ENCODE results near the gene MTMR4.

DNA sequence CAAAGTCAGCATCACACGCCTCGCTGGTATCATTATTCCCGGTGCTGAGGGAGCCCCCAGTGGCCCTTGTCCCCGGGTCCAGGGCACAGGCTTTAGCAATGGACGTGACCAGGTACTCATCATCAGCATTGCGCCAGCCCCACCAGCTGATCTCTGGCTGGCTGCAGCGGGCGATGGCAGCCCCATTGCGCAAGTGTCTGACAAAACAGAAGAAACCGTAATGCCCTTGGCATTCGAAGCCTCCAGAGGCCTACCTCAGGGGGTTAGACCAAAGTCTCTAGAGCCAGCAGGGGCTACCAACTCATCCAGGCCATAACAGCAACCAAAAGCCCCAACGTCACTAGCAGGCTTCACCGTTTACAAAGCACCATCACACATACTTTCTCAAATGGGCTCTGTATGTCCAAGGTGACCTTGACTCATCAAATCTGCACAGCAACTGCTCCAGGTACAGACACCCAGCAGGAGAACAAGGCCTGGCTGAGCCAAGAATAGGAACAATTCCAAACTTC, 7.3 kb downstream of the MTMR4 start:
- TF ChIP-seq POLR2A (IDR thresholded peaks at IDR 0.05; ENCODE audit: low read depth, low read length) (no peak), POLR2AphosphoS5 (IDR thresholded peaks at IDR 0.05; ENCODE audit: low read depth, low read length) (no peak)

Measured in GM12892 (cell line).